ENCODE measurements around the gene AIM2.

DNA sequence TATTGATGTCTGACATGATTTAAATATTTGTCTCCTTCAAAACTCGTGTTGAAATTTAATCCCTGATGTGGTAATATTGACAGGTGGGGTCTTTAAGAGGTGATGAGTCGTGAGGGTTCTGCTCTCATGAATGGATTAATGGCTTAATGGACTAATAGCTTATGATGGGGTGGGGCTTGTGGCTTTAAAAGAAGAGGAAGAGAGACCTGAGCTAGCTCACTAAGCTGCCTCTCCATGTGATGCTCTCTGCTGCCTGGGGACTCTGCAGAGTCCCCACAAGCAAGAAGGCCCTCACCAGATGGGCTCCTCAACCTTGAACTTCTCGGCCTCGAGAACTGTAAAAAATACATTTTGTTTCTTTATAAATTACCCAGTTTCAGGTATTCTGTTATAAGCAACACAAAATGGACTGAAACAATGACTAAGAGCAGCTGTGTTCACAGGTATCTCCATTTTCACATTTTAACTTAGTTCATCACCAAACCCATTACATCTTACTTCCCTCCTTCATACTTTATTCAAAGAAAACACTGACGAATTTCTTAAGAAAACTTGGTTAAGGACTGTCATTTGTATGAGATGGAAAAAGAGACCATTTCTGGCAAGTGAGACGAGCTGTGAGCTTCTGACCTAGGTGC, 12.1 kb upstream of the AIM2 start:
- no peak for TF ChIP-seq HMG20A (CRISPR knock-in tag; IDR thresholded peaks at IDR 0.05; ENCODE audit: borderline replicate concordance)
- no peak for TF ChIP-seq ATF1 (CRISPR knock-in tag; IDR thresholded peaks at IDR 0.05)
